GM18511 (cell line): ENCODE measurements around the gene LGR4.

Experiments
- ATAC-seq: cut with Tn5 transposase; IDR thresholded peaks from one replicate; pipeline ENCODE4 v1.9.1; 2021; ENCODE audit warnings: mild to moderate bottlenecking, moderate library complexity; ENCODE audit not compliant: unreplicated experiment

Gene LGR4

GRCh38 chr11:27386181-27386845 lies 86.3 kb downstream of the LGR4 start:
- no peak for ATAC-seq

GRCh38 chr11:27385245-27385644 lies 87.3 kb downstream of the LGR4 start:
- no peak for ATAC-seq

- no peak for ATAC-seq
Observed at GRCh38 chr11:27384227-27384626, 88.4 kb downstream of the LGR4 start.

GRCh38 chr11:27383645-27384044 lies 88.9 kb downstream of the LGR4 start:
- no peak for ATAC-seq

GRCh38 chr11:27381238-27381666 lies 91.3 kb downstream of the LGR4 start:
- ATAC-seq, result peak; percentile 76

GRCh38 chr11:27380771-27381170 lies 91.8 kb downstream of the LGR4 start:
- ATAC-seq, result no peak

- ATAC-seq, result no peak
Observed at GRCh38 chr11:27379449-27379848, 93.1 kb downstream of the LGR4 start.

- no peak for ATAC-seq
Observed at GRCh38 chr11:27375370-27375769, 97.2 kb downstream of the LGR4 start.

GRCh38 chr11:27373856-27374602 lies 98.6 kb downstream of the LGR4 start:
- no peak for ATAC-seq

- ATAC-seq, result no peak
Observed at GRCh38 chr11:27373392-27373791, 99.2 kb downstream of the LGR4 start.

- ATAC-seq, result no peak
Observed at GRCh38 chr11:27372164-27372563, 100.4 kb downstream of the LGR4 start.

- ATAC-seq, result no peak
Observed at GRCh38 chr11:27371489-27371888, 101.1 kb downstream of the LGR4 start.

- ATAC-seq, result no peak
Observed at GRCh38 chr11:27370374-27370773, 102.2 kb downstream of the LGR4 start.

GRCh38 chr11:27367881-27368280 lies 104.7 kb downstream of the LGR4 start:
- ATAC-seq, result no peak

GRCh38 chr11:27363576-27364117 lies 108.9 kb downstream of the LGR4 start:
- ATAC-seq, result no peak

- peak; percentile 99 for ATAC-seq
Observed at GRCh38 chr11:27362749-27363575, 109.6 kb downstream of the LGR4 start, which contains the start of gene CCDC34. TSS of gene CCDC34 (minus strand) at chr11:27363215. CDS start at chr11:27363194, 21 bp downstream.

- no peak for ATAC-seq
Observed at GRCh38 chr11:27361649-27362431, 110.8 kb downstream of the LGR4 start.

- ATAC-seq, result no peak
Observed at GRCh38 chr11:27358296-27358695, 114.3 kb downstream of the LGR4 start.

- ATAC-seq, result no peak
Observed at GRCh38 chr11:27357250-27357649, 115.3 kb downstream of the LGR4 start.

GRCh38 chr11:27356624-27357222 lies 115.9 kb downstream of the LGR4 start:
- no peak for ATAC-seq
